HCT116 (cell line): Measurements from ENCODE around the gene SRP68. TPM values are rescaled to one million over a fixed set of nuclear protein-coding genes. Genes with fewer than 3 reads are reported as not detected.

Experiments
- ATAC-seq: fragments of 200-7000 bp; cut with Tn5 transposase; 2 replicates; pipeline ENCODE4 v1.9.1; 2020; ENCODE audit warnings: mild to moderate bottlenecking, moderate library complexity
- BruUV-seq: library from RNA; stranded (reverse); fragments of 400-500 nt; replicated peaks from 2 replicates; lab custom pipeline; 2021; lab: Mats Ljungman, UMichigan
- CTCF ChIA-PET: fragments of 300-600 bp; sonication (Branson Sonifier 250); formaldehyde crosslinking; loops from one replicate; lab custom pipeline; 2021; ENCODE audit warnings: antibody characterized with exemption; lab: Charles Lee
- POLR2A ChIA-PET: fragments of 300-600, 350-600 bp; sonication (Branson Sonifier 250); formaldehyde crosslinking; loops from one replicate; lab custom pipeline; 2021; ENCODE audit warnings: antibody characterized with exemption; lab: Charles Lee
- RAD21 ChIA-PET, 2 experiments: fragments of 300-600 bp; sonication (Branson Sonifier 250); formaldehyde crosslinking; loops; one replicate each; lab custom pipeline; 2023; ENCODE audit warnings: low total read pairs in 2 of 2; ENCODE audit not compliant: uncharacterized antibody in 2 of 2, unreplicated experiment in 2 of 2, low non-redundant PET in 1 of 2; lab: Charles Lee
- DNase-seq: peaks from one replicate; pipeline ENCODE4 v3.0.0-alpha.2; 2010; ENCODE audit warnings: low read depth, low spot score
- H2AFZ ChIP-seq: fragments of 200-600 bp; shearing (Covaris generic), sonication (generic); 2 replicates; pipeline ENCODE4 v1.6.1; 2017; ENCODE audit warnings: low read depth, mixed run types, mixed read lengths, antibody characterized with exemption, low read length; ENCODE audit not compliant: poor library complexity, severe bottlenecking
- H3K27ac ChIP-seq: 2 replicates; pipeline ENCODE4 v1.5.1; 2012; ENCODE audit warnings: low read depth, low read length
- H3K27me3 ChIP-seq: fragments of 200-600 bp; sonication (generic); 2 replicates; pipeline ENCODE4 v1.6.1; 2016; ENCODE audit warnings: mixed run types, low read length, mixed read lengths; ENCODE audit not compliant: insufficient read depth
- H3K36me3 ChIP-seq, 2 experiments: fragments of 200-500 bp in 1 of 2; fragments of 200-600 bp in 1 of 2; sonication (Bioruptor generic) in 1 of 2; sonication (generic) in 1 of 2; 2 replicates each; pipeline versions ENCODE4 v1.5.1 to v1.6.1; 2014 to 2016; ENCODE audit warnings: low read length in 2 of 2, inconsistent platforms in 1 of 2, mixed read lengths in 1 of 2, mixed run types in 1 of 2; ENCODE audit not compliant: insufficient read depth in 2 of 2, control insufficient read depth in 1 of 2
- H3K4me1 ChIP-seq, 2 experiments: fragments of 200-600 bp in 1 of 2; sonication (generic) in 1 of 2; 2 replicates each; pipeline versions ENCODE4 v1.5.1 to v1.6.1; 2012 to 2017; ENCODE audit warnings: low read length in 2 of 2, inconsistent platforms in 1 of 2, mild to moderate bottlenecking in 1 of 2, mixed read lengths in 1 of 2, mixed run types in 1 of 2, moderate library complexity in 1 of 2; ENCODE audit not compliant: insufficient read depth in 2 of 2, control insufficient read depth in 1 of 2
- H3K4me2 ChIP-seq: fragments of 200-600 bp; sonication (generic); 2 replicates; pipeline ENCODE4 v1.6.1; 2017; ENCODE audit warnings: mixed run types, low read length, mixed read lengths
- H3K4me3 ChIP-seq, 2 experiments: fragments of 200-600 bp in 1 of 2; sonication (generic) in 1 of 2; replicated peaks in 1 of 2; 2 replicates each; pipeline ENCODE4 v1.5.1; 2011 to 2016; ENCODE audit warnings: low read length in 2 of 2, control low read depth in 1 of 2, low read depth in 1 of 2, mild to moderate bottlenecking in 1 of 2, mixed read lengths in 1 of 2, mixed run types in 1 of 2
- H3K79me2 ChIP-seq: fragments of 200-600 bp; sonication (generic); 2 replicates; pipeline ENCODE4 v1.6.1; 2017; ENCODE audit warnings: mild to moderate bottlenecking, mixed run types, low read length, moderate library complexity, mixed read lengths; ENCODE audit not compliant: insufficient read depth
- H3K9ac ChIP-seq: fragments of 200-600 bp; sonication (generic); 2 replicates; pipeline ENCODE4 v1.6.1; 2016; ENCODE audit warnings: low read length, mixed read lengths
- H3K9me2 ChIP-seq: fragments of 200-600 bp; sonication (generic), shearing (Covaris generic); 2 replicates; pipeline ENCODE4 v1.6.1; 2017; ENCODE audit warnings: mixed run types, mild to moderate bottlenecking, moderate library complexity; ENCODE audit not compliant: insufficient read depth
- H3K9me3 ChIP-seq, 2 experiments: fragments of 200-500 bp in 1 of 2; fragments of 200-600 bp in 1 of 2; sonication (Bioruptor generic) in 1 of 2; sonication (generic) in 1 of 2; 2 replicates each; pipeline ENCODE4 v1.6.1; 2014 to 2017; ENCODE audit warnings: low read length in 2 of 2, mixed read lengths in 2 of 2, inconsistent platforms in 1 of 2, low read depth in 1 of 2, mild to moderate bottlenecking in 1 of 2, mixed run types in 1 of 2, moderate library complexity in 1 of 2; ENCODE audit not compliant: control insufficient read depth in 1 of 2, insufficient read depth in 1 of 2
- H4K20me1 ChIP-seq: fragments of 200-600 bp; sonication (generic), shearing (Covaris generic); 2 replicates; pipeline ENCODE4 v1.6.1; 2017; ENCODE audit warnings: mixed run types, mild to moderate bottlenecking, moderate library complexity; ENCODE audit not compliant: insufficient read depth
- CBX3 ChIP-seq: IDR thresholded peaks from 2 replicates; pipeline ENCODE4 v1.6.1; 2012; ENCODE audit warnings: low read depth
- CEBPB ChIP-seq: IDR thresholded peaks from 2 replicates; pipeline ENCODE4 v1.6.1; 2012; ENCODE audit warnings: low read depth
- EGR1 ChIP-seq: IDR thresholded peaks from 2 replicates; pipeline ENCODE4 v1.6.1; 2012; ENCODE audit warnings: low read depth
- EZH2 ChIP-seq: fragments of 200-600 bp; sonication (generic); IDR thresholded peaks from 2 replicates; pipeline ENCODE4 v1.6.1; 2017; ENCODE audit warnings: antibody characterized with exemption, mixed run types
- EZH2phosphoT487 ChIP-seq: fragments of 200-600 bp; IDR thresholded peaks from 2 replicates; pipeline ENCODE4 v1.6.1; 2018; ENCODE audit warnings: antibody characterized with exemption, borderline replicate concordance
- FOSL1 ChIP-seq: IDR thresholded peaks from 2 replicates; pipeline ENCODE4 v1.6.1; 2012; ENCODE audit warnings: low read depth
- POLR2A ChIP-seq: IDR thresholded peaks from 2 replicates; pipeline ENCODE4 v1.7.0; 2011; ENCODE audit warnings: borderline replicate concordance; ENCODE audit not compliant: insufficient read depth, insufficient read length; ENCODE audit errors: extremely low read depth
- POLR2AphosphoS5 ChIP-seq: IDR thresholded peaks from 2 replicates; pipeline ENCODE4 v1.6.1; 2011; ENCODE audit warnings: mild to moderate bottlenecking, low read depth, low read length, moderate library complexity
- RAD21 ChIP-seq: IDR thresholded peaks from 2 replicates; pipeline ENCODE4 v1.6.1; 2012; ENCODE audit warnings: low read depth, mild to moderate bottlenecking
- SIN3A ChIP-seq: IDR thresholded peaks from 2 replicates; pipeline ENCODE4 v1.6.1; 2012; ENCODE audit warnings: low read depth
- SP1 ChIP-seq: IDR thresholded peaks from 2 replicates; pipeline ENCODE4 v1.6.1; 2012; ENCODE audit warnings: low read depth
- SRF ChIP-seq: IDR thresholded peaks from 2 replicates; pipeline ENCODE4 v1.6.1; 2012; ENCODE audit warnings: low read depth
- YY1 ChIP-seq: IDR thresholded peaks from 2 replicates; pipeline ENCODE4 v1.6.1; 2011; ENCODE audit warnings: low read length, low read depth, moderate library complexity, mild to moderate bottlenecking; ENCODE audit not compliant: insufficient replicate concordance; ENCODE audit errors: extremely low read depth
- ZNF274 ChIP-seq: fragments of 200-500 bp; sonication (Bioruptor generic); IDR thresholded peaks from 2 replicates; pipeline ENCODE4 v1.6.1; 2014; ENCODE audit warnings: mild to moderate bottlenecking, low read depth, low read length, inconsistent platforms
- intact Hi-C: fragments of 100-400 bp; cut with micrococcal nuclease; formaldehyde crosslinking; loops from 2 replicates; pipeline ENCODE4 v1.10.0; 2022
- total RNA-seq: library from RNA; stranded (reverse); gene quantifications from one replicate; pipeline ENCODE4 v1.2.1, GENCODE V29; 2021; ENCODE audit not compliant: unreplicated experiment
- TF ChIP-seq, protein P1 (sequence below): IDR thresholded peaks from 2 replicates; pipeline ENCODE4 v1.6.1; 2012
- TF ChIP-seq, protein P2 (sequence below): IDR thresholded peaks from 2 replicates; pipeline ENCODE4 v1.6.1; 2012
- TF ChIP-seq, protein P3 (sequence below): IDR thresholded peaks from 2 replicates; pipeline ENCODE4 v1.6.1; 2012; ENCODE audit warnings: low read depth
- TF ChIP-seq, protein P4 (sequence below): IDR thresholded peaks from 2 replicates; pipeline ENCODE4 v1.6.1; 2011; ENCODE audit warnings: mild to moderate bottlenecking, low read length, moderate library complexity; ENCODE audit not compliant: insufficient replicate concordance; ENCODE audit errors: extremely low read depth
- TF ChIP-seq, protein P5 (sequence below), 3 experiments: fragments of 200-600 bp in 1 of 3; sonication (generic) in 1 of 3; IDR thresholded peaks in 2 of 3; conservative IDR thresholded peaks in 1 of 3; 2 replicates each; pipeline ENCODE4 v1.5.1; 2012 to 2017; ENCODE audit warnings: low read depth in 2 of 3, low read length in 2 of 3, antibody characterized with exemption in 1 of 3, borderline replicate concordance in 1 of 3, control low read depth in 1 of 3, mild to moderate bottlenecking in 1 of 3, mixed read lengths in 1 of 3, mixed run types in 1 of 3, moderate library complexity in 1 of 3; ENCODE audit not compliant: insufficient read depth in 1 of 3

Gene SRP68
- total RNA-seq, 1 experiment from 2014 or later: 152 TPM

DNA sequence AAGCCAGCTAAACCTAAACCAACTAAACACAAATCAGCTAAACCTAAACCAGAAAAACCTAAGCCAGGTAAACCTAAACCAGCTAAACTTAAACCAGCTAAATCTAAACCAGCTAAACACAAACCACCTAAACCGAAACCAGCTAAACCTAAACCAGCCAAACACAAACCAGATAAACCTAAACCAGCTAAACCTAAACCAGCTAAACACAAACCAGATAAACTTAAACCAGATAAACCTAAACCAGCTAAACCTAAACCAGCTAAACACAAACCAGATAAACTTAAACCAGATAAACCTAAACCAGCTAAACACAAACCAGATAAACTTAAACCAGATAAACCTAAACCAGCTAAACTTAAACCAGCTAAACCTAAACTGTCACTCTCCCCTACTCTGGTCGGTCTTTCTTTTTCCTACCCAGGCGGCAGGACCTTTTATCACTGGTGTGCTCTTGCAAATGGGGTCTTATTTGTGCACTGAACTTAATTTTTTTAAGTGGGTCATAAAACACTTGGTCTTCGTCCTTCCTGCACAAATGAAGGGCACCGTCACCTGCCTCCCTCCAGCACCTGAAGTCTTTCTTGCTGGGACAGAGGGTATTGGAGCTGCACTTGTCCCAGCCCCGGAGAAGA, 52.4 kb downstream of the SRP68 start:
- peaks cover 10% of the 10 kb centered on the region; the same call in 1 of the 2 replicates for H3K79me2 ChIP-seq
- H4K20me1 ChIP-seq: no peaks in the 10 kb centered on the region
- no peaks in the 10 kb centered on the region for H3K4me1 ChIP-seq
- no peak overlapping the region for H3K27ac ChIP-seq
- H2AFZ ChIP-seq: no peak overlapping the region
- ATAC-seq (no peak), DNase-seq (no peak)
- no peak for TF ChIP-seq POLR2A
- TF ChIP-seq, protein P1, sequence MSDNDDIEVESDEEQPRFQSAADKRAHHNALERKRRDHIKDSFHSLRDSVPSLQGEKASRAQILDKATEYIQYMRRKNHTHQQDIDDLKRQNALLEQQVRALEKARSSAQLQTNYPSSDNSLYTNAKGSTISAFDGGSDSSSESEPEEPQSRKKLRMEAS: no peak
- TF ChIP-seq, protein P2, sequence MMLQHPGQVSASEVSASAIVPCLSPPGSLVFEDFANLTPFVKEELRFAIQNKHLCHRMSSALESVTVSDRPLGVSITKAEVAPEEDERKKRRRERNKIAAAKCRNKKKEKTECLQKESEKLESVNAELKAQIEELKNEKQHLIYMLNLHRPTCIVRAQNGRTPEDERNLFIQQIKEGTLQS: no peak
- TF ChIP-seq SIN3A: no peak
- TF ChIP-seq, protein P3, sequence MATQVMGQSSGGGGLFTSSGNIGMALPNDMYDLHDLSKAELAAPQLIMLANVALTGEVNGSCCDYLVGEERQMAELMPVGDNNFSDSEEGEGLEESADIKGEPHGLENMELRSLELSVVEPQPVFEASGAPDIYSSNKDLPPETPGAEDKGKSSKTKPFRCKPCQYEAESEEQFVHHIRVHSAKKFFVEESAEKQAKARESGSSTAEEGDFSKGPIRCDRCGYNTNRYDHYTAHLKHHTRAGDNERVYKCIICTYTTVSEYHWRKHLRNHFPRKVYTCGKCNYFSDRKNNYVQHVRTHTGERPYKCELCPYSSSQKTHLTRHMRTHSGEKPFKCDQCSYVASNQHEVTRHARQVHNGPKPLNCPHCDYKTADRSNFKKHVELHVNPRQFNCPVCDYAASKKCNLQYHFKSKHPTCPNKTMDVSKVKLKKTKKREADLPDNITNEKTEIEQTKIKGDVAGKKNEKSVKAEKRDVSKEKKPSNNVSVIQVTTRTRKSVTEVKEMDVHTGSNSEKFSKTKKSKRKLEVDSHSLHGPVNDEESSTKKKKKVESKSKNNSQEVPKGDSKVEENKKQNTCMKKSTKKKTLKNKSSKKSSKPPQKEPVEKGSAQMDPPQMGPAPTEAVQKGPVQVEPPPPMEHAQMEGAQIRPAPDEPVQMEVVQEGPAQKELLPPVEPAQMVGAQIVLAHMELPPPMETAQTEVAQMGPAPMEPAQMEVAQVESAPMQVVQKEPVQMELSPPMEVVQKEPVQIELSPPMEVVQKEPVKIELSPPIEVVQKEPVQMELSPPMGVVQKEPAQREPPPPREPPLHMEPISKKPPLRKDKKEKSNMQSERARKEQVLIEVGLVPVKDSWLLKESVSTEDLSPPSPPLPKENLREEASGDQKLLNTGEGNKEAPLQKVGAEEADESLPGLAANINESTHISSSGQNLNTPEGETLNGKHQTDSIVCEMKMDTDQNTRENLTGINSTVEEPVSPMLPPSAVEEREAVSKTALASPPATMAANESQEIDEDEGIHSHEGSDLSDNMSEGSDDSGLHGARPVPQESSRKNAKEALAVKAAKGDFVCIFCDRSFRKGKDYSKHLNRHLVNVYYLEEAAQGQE: no peak
- no peak for TF ChIP-seq SRF
- TF ChIP-seq SP1: no peak
- TF ChIP-seq, protein P4, sequence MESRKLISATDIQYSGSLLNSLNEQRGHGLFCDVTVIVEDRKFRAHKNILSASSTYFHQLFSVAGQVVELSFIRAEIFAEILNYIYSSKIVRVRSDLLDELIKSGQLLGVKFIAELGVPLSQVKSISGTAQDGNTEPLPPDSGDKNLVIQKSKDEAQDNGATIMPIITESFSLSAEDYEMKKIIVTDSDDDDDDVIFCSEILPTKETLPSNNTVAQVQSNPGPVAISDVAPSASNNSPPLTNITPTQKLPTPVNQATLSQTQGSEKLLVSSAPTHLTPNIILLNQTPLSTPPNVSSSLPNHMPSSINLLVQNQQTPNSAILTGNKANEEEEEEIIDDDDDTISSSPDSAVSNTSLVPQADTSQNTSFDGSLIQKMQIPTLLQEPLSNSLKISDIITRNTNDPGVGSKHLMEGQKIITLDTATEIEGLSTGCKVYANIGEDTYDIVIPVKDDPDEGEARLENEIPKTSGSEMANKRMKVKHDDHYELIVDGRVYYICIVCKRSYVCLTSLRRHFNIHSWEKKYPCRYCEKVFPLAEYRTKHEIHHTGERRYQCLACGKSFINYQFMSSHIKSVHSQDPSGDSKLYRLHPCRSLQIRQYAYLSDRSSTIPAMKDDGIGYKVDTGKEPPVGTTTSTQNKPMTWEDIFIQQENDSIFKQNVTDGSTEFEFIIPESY: no peak
- TF ChIP-seq, protein P5, sequence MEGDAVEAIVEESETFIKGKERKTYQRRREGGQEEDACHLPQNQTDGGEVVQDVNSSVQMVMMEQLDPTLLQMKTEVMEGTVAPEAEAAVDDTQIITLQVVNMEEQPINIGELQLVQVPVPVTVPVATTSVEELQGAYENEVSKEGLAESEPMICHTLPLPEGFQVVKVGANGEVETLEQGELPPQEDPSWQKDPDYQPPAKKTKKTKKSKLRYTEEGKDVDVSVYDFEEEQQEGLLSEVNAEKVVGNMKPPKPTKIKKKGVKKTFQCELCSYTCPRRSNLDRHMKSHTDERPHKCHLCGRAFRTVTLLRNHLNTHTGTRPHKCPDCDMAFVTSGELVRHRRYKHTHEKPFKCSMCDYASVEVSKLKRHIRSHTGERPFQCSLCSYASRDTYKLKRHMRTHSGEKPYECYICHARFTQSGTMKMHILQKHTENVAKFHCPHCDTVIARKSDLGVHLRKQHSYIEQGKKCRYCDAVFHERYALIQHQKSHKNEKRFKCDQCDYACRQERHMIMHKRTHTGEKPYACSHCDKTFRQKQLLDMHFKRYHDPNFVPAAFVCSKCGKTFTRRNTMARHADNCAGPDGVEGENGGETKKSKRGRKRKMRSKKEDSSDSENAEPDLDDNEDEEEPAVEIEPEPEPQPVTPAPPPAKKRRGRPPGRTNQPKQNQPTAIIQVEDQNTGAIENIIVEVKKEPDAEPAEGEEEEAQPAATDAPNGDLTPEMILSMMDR (IDR thresholded peaks at IDR 0.05 in 2 of 3, conservative IDR thresholded peaks at IDR 0.05 in 1 of 3; ENCODE audit: borderline replicate concordance in 1 of 3, insufficient read depth in 1 of 3, low read depth in 2 of 3, low read length in 2 of 3): no peak
- no peak for TF ChIP-seq EZH2phosphoT487
- no peak for TF ChIP-seq YY1
- TF ChIP-seq ZNF274: no peak
- TF ChIP-seq RAD21: no peak
- no peak for TF ChIP-seq EGR1
- TF ChIP-seq FOSL1: no peak
- no peak for TF ChIP-seq CEBPB
- TF ChIP-seq POLR2AphosphoS5: no peak
- TF ChIP-seq EZH2: no peak
- no peak for TF ChIP-seq CBX3
- BruUV-seq: no TSS peak
- peaks cover 32 to 35% of the 10 kb centered on the region in 2 experiments for H3K36me3 ChIP-seq
- ChIA-PET RAD21 (interaction anchor here in 1 of 2 experiments (0.6 kb wide), 1 partner anchor 28 kb away, joined by 6 read pairs; no protein-coding TSS in a partner anchor), POLR2A (interaction anchor here (0.6 to 1.4 kb wide), 4 partner anchors 34 to 190 kb away, joined by 3 to 5 read pairs (median 3); partner anchors contain the start of genes MRPL38 and SRP68), CTCF (interaction anchor here (0.8 to 1.7 kb wide), 7 partner anchors 9 to 260 kb away, joined by 3 to 7 read pairs (median 4); partner anchors contain the start of gene CDK3)
- no peak overlapping the region for H3K9ac ChIP-seq
- H3K9me2 ChIP-seq: no peaks in the 10 kb centered on the region
- H3K4me3 ChIP-seq: no peak overlapping the region
- intact Hi-C loops: no loop called here
- no peaks in the 10 kb centered on the region for H3K9me3 ChIP-seq
- no peaks in the 10 kb centered on the region for H3K27me3 ChIP-seq
- H3K4me2 ChIP-seq: no peak overlapping the region
